H1 (cell line): ENCODE results near the gene CENPB. TPM values are rescaled to one million over a fixed set of nuclear protein-coding genes. Genes with fewer than 3 reads are reported as not detected.

Experiments
- JUN ChIP-seq: IDR thresholded peaks from 2 replicates; pipeline ENCODE4 v1.6.1; 2011; ENCODE audit warnings: low read depth, mild to moderate bottlenecking, improper control_type of control experiment, low read length
- POLR2AphosphoS5 ChIP-seq: IDR thresholded peaks from 2 replicates; pipeline ENCODE4 v1.6.1; 2011; ENCODE audit warnings: low read depth, low read length
- RNF2 ChIP-seq: fragments of 200-900, 300-1000 bp; sonication (generic); IDR thresholded peaks from 2 replicates; pipeline ENCODE4 v1.7.1; 2016; ENCODE audit warnings: borderline replicate concordance, low read depth, mild to moderate bottlenecking, antibody characterized with exemption, low read length; ENCODE audit not compliant: poor library complexity, severe bottlenecking; ENCODE audit errors: missing control alignments
- polyA plus RNA-seq, 7 experiments: library from polyadenylated mRNA; depleted of rRNA in 3 of 7; stranded (reverse) in 5 of 7; unstranded in 2 of 7; fragments of >200 nt in 5 of 7; fragments of 200-250 nt in 2 of 7; gene quantifications; 1 replicate in 5 of 7; 2 replicates in 1 of 7; 4 replicates in 1 of 7; pipeline versions ENCODE4 v1.2.1 to v1.2.3, GENCODE V29; 2011 to 2013; ENCODE audit warnings: missing spikeins in 2 of 7, mixed read lengths in 2 of 7
- total RNA-seq: library from RNA; stranded (reverse); fragmentation: NEBNext Ultra II Directional; extraction: Animal tissue kit (Norgen Biotek cat#: 25700); gene quantifications from 2 replicates; pipeline ENCODE4 v1.2.1, GENCODE V29; 2021

The CENPB gene
- total and polyA plus RNA-seq, 2 of the 8 experiments (the other 6 are each of a cell fraction or from before 2014, with no cell fraction given) = 17.7 to 51.6 TPM

GRCh38 chr20:3767427-3768341, 18.9 kb downstream of the CENPB start, which contains the start of gene ADISSP (continued):
- TF ChIP-seq POLR2AphosphoS5 (peak; percentile 30), RNF2 (no peak), JUN (no peak)
